HCT116 (cell line): ENCODE results near the gene VWA7.

Source experiments
- EZH2 ChIP-seq: fragments of 200-600 bp; sonication (generic); IDR thresholded peaks from 2 replicates; pipeline ENCODE4 v1.6.1; 2017; ENCODE audit warnings: antibody characterized with exemption, mixed run types
- ZFX ChIP-seq: fragments of 450-650 bp; IDR thresholded peaks from 2 replicates; pipeline ENCODE4 v1.6.1; 2017
- TF ChIP-seq, protein P1 (sequence below), 3 experiments: fragments of 200-600 bp in 1 of 3; sonication (generic) in 1 of 3; IDR thresholded peaks in 2 of 3; conservative IDR thresholded peaks in 1 of 3; 2 replicates each; pipeline ENCODE4 v1.5.1; 2012 to 2017; ENCODE audit warnings: low read depth in 2 of 3, low read length in 2 of 3, antibody characterized with exemption in 1 of 3, borderline replicate concordance in 1 of 3, control low read depth in 1 of 3, mild to moderate bottlenecking in 1 of 3, mixed read lengths in 1 of 3, mixed run types in 1 of 3, moderate library complexity in 1 of 3; ENCODE audit not compliant: insufficient read depth in 1 of 3

DNA sequence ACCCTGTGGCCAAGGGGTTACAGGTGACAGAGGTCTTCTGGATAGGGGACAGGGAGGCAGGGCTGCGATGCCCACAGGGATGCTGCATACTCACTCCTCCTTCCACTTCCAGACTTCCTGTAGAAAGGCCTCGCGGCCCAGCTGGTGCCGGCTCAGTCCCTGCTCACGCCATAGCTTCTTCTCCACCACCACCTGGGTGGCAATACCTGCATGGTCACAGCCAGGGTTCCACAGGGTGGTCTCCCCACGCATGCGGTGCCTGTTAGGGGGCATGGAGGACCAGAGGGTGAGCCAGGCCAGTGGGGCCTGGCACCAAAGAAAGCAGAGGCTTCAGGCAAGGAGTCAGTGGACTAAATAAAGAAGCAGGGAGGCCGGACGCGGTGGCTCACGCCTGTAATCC lies 8.3 kb upstream of the VWA7 start:
- no peak for TF ChIP-seq ZFX
- TF ChIP-seq, protein P1, sequence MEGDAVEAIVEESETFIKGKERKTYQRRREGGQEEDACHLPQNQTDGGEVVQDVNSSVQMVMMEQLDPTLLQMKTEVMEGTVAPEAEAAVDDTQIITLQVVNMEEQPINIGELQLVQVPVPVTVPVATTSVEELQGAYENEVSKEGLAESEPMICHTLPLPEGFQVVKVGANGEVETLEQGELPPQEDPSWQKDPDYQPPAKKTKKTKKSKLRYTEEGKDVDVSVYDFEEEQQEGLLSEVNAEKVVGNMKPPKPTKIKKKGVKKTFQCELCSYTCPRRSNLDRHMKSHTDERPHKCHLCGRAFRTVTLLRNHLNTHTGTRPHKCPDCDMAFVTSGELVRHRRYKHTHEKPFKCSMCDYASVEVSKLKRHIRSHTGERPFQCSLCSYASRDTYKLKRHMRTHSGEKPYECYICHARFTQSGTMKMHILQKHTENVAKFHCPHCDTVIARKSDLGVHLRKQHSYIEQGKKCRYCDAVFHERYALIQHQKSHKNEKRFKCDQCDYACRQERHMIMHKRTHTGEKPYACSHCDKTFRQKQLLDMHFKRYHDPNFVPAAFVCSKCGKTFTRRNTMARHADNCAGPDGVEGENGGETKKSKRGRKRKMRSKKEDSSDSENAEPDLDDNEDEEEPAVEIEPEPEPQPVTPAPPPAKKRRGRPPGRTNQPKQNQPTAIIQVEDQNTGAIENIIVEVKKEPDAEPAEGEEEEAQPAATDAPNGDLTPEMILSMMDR (IDR thresholded peaks at IDR 0.05 in 2 of 3, conservative IDR thresholded peaks at IDR 0.05 in 1 of 3; ENCODE audit: borderline replicate concordance in 1 of 3, insufficient read depth in 1 of 3, low read depth in 2 of 3, low read length in 2 of 3): no peak
- no peak for TF ChIP-seq EZH2
